Measurements from ENCODE around the gene ST8SIA6.

GRCh38 chr10:17432723-17433122, 21.7 kb downstream of the ST8SIA6 start:
- TF ChIP-seq POLR2A (IDR thresholded peaks at IDR 0.05; ENCODE audit: low read depth, low read length): no peak
- no peak for TF ChIP-seq TAF1 (IDR thresholded peaks at IDR 0.05; ENCODE audit: borderline replicate concordance, low read depth, low read length)
